NCI-H748 (cell line): ENCODE data around the gene C20orf96.
"Not testable (repeated sequence)": the region's sequence is repeated elsewhere in the genome, so short reads cannot be mapped to it uniquely, and the experiment has no call there.

Experiments
- DNase-seq: peaks from one replicate; lab custom pipeline; 2025; ENCODE audit not compliant: unreplicated experiment; lab: John Stamatoyannopoulos, UW

C20orf96 gene

DNA sequence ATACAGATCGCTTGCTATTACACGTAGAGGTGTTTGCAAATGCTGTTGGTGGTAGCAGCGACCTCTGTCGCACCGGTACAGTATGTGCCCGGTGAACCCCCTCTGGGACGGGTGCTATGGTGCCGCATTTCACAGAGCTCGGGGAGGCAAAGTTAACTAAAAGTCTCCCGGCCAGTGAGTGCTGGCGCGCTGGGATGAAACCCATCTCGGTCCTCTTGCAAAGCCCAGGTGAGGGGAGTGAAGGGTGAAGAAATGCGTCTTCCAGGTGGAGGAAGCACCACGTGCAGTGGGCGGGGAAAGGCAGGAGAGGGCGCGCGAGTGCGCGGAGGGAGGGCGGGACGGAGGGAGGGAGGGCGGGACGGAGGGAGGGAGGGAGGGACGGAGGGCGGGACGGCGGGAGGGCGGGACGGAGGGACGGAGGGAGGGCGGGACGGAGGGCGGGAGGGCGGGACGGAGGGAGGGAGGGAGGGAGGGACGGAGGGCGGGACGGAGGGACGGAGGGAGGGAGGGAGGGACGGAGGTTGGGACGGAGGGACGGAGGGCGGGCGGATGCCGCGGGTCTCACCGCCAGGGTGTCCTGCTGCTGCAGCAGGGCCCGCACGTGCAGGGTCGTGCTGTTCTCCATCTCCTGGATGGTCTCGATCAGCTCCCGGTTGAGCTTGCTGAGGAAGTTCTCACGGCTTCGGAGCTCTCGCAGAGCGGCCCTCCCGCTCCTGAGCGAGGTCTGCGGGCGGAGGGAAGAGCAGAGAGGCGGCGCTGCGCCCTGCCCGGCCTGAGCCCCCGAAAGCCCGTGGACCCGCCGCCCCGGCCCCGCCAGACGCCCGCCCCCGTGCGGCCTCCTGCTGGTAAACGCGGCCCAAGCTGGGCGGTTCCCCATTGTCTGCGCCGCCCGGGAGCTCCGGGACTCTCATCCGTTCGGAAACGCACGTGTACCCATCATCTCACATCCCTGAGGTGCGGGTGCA lies 11.7 kb downstream of the C20orf96 start:
- no peak for DNase-seq

DNA sequence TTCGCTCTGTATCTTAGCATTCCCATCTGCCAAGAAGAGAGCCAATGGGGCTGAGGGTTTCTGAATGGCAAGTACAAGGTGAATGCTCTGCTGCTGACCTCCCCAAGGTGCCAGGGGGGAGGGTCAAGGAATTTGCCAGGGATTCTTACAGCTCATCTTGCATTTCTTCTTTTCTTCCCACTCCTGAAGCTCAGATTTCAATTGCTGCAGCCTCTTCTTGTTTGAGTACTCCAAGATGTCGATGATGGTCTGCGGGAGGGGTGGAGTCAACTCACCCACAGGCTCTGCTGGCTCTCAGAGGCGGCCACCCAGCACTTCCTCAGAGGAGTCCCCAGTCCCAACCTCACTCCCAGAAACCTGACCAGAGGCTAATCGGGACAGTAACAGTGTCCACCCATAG lies 12.4 kb downstream of the C20orf96 start:
- no peak for DNase-seq

DNA sequence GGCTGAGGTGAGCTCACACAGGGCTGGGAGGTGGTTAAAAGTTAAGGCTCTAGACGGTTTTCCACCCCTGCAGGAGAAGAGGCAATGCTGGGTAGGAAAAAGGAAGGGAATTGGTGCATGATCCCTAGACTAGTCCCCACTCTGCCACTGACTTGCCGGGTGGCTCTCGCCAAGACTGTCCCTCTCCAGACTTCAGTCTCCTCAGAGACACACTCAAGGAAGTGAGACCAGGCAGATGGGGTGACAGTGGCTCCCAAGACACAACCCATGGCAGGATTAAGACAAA lies 13.1 kb downstream of the C20orf96 start:
- no peak for DNase-seq

DNA sequence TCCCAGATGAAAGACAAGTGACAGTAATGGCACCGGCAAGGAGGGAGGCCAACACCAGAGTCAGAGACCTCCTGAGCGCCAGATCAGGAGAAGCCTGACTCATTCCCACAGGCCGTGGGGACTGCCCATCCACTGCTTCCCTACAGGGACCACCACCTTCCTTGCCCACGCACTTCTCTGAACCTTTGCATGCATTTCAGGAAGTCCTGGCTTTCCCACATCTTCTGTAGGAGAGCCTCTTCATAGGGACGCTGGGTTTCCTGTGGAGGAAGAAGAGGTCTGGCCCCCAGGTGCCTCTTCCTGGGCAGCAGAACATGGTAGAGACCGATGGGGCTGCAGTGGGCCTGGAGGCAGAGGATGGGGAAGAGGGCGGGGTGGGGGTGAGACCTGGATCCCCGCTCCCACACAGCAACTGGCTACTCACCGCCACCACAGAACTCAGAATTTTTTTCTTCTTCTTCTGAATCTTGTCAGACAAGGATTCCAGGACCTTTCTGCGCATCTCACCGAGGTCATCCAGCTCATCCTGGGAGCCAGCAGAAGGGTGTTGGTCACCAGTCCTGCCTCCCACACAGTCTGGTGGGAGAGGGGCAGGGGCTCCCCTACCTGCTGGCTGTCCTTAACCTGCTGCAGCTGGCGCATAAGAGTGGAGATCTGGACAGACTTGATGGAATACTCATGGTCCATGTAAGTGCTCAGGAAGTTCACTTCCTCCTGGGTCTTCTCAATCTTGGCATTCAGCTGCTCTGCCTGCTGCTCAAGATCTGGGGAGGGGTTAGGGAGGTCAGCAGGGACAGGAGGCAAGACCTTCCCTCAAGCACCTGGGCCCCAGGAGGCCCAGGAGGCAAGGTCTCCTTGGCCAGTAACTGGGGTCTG lies 13.7 kb downstream of the C20orf96 start:
- DNase-seq, result no peak

DNA sequence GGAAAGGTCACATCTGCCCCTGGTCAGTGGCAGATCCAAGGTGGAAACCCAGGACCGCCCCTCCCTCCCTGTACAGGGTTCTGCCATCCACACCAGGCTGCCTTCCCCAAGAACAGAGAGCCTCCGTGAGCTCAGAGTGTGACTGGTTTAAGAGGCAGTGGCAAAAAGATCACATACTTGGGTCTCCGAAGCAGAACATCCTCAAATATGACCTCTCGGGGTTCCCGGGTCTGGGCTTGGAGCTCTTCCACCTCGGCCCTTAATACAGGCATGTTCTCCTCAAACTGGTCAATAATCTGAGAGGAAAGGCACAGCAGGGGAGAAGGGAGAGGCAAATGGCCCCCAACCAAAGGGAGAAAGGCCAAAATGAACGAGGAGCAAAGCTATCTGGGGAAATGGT lies 14.8 kb downstream of the C20orf96 start:
- no peak for DNase-seq

DNA sequence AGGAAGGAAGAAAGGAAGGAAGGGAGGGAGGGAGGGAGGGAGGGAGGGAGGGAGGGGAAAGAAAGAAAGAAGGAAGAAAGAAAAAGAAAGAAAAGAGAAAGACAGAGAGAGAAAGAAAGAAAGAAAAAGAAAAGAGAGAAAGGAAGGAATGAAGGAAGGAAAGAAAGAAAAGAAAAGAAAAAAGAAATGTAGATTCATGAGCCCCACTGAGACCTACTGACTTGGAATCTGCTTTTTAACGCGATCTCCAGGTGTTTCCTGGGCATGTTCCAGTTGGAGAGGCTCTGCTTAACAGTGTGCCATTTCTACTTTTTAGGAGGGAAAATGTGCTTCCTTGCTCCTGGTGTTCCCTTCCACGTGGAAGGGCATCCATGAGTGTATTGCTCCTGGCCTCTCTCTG lies 16.7 kb downstream of the C20orf96 start:
- DNase-seq, result no peak

DNA sequence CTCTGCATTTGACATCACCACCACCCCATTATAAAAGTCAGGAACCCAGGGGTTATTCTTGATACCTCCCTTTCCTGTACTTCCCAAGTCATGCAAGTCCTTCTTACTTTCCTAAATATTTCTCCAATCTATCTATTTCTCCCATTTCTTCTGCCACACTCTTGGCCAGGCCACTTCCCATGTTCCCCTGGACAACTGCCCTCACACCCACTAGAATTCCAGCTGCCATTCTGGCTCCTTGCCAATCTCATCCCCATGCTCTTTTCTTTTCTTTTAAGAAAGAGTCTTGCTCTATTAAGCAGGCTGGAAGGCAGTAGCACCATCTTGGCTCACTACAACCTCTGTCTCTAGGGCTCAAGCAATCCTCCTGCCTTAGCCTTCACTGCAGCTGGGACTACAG lies 17.8 kb downstream of the C20orf96 start:
- no peak for DNase-seq

DNA sequence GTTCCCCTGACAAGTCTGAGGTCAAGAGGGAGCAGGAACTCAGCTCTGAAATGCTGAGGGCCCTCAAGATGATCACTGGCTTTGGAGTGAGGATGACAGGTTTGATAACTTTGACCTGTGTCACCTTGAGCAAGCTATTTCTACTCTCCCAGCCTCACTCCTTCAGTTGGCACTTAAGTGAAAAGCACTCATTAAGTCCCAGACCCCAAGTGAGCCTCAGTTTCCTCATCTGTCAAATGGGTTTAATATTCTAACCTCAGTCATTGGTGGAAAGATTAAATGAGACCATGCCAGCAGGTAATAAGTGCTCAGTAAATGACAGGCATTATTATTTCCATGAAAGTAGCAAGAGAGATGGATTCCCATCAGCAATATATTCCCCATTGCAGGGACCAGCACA lies 19.0 kb downstream of the C20orf96 start:
- no peak for DNase-seq

DNA sequence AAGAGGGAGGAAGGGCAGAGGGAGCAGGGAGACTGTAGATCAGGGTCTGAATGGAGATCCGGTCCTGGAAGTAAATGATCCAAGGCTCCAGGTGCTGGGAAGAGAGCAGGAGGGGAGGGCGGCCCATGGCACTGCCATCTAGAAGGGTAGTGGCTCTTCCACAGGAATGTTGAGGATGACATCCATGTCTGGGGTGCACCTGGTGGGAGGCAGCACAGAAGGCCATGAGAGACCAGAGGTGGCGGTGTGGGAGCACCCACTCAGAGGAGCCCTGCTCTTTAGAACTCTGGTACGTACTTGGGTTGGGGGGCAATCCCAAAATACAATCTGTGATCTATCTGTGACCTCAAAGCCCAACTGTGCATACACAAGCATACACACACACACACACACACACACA lies 19.5 kb downstream of the C20orf96 start:
- no peak for DNase-seq

DNA sequence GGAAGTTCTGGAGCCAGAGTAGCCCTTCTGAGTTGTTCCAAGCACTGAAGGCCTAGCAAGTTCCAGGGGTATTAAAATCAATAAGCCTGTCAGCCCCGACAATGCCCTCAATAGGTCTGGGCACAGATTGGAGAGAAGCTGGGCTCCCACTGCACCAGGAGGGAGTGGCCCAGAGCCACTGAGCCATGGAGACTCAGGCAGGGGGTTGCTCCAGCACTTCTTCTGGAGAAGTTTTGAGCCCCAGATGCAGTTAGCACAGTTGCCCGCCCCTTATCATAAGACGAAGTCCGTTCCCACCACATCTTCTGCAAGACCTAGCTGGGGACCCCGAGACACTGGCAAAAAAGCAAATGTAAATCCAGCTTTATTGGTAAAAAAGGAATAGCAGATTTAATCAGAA lies 20.0 kb downstream of the C20orf96 start:
- DNase-seq, result no peak

DNA sequence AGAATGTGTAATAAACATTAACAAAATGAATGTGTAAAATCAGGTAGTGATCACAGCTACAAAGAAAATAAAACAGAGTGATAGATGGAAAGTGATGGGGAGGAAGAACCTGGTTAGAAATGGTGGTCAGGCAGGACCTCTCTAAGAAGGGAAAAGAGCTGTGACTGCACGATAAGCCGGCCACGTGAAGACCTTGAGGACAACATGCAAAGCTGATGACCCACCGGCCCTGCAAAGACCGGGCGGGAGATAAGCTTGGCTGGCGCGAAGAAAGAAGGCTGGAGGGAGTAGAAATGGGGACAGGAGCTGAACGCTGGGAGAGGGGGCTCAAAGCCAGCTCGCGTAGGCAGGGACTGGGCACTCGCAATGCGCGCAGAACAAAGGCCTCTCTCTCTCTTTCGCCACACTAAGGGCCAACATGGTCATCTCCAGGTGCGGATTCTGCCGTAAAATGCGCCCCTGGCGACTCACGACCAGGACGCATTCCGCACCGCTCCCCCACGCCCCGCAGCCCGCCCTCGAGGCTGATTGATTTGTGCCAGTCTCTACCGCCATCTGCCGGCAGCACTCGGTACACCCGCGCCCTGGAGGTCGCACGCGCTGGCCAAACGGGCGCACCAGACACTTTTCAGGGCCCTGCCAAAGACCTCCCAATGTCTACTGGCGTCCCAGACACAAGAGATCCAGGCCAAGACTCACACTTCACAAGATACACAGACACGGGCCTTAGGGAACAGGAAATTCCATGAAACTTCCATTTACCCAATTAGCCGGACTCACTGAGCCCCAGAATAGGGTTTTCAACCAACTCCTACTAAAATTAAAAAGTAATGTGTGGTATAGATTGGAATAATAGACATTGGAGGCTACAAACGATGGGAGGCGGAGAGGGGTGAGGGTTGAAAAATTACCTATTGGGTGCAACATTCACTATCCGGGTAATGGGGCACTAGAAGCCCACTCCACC lies 23.7 kb downstream of the C20orf96 start:
- peak; percentile 96 for DNase-seq

DNA sequence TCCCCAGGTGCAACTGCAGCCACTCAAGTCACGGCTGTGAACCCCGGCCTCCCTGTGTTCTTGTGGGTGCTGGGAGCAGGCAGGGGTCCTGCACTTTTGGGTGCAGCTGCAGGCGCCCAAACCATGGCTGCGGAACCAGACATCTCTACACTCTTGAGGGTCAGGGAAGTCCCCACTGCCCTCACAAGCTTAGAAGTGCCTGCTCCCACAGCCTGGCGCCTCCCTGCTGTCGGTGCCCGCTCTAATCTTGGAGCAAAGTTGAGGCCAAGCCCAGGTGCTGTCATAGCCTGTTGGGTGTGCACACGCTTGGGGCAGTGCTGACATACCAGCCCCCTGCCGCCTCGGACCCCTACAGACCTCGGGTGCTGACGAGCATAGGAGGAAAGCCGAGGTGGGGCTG lies 26.8 kb downstream of the C20orf96 start:
- DNase-seq, result no peak

DNA sequence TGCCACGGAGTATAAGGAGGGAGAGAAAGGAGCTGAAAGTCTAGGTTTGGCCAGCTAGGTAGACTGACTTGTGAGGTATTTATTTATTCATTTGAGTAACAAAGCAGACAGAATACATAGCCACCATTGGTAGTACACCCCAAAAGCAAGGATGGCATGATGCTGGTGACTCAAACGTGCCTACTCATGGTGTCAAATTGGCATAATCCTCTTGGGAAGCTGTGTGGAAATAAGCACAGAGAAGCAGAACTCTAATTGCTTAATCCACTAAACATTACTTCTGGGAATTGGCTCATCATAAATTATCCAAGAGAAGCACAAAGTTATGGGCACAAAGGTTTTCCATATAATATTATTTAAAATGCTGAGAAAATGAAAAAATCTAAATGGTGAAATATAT lies 30.6 kb downstream of the C20orf96 start:
- no peak for DNase-seq

DNA sequence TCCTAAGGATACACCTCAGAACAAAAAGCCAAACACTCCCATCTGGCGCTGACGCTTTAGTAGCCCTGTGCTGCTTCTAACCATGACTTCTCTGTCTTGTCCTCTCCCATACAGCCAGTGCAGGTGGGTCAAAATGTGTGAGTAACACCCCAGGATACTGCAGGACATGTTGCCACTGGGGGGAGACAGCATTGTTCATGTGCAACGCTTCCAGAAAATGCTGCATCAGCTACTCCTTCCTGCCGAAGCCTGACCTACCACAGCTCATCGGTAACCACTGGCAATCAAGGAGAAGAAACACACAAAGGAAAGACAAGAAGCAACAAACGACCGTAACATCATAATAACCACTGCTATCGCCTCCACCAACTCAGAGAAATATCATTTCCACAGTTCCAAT lies 31.6 kb downstream of the C20orf96 start:
- peak; percentile 32 for DNase-seq

DNA sequence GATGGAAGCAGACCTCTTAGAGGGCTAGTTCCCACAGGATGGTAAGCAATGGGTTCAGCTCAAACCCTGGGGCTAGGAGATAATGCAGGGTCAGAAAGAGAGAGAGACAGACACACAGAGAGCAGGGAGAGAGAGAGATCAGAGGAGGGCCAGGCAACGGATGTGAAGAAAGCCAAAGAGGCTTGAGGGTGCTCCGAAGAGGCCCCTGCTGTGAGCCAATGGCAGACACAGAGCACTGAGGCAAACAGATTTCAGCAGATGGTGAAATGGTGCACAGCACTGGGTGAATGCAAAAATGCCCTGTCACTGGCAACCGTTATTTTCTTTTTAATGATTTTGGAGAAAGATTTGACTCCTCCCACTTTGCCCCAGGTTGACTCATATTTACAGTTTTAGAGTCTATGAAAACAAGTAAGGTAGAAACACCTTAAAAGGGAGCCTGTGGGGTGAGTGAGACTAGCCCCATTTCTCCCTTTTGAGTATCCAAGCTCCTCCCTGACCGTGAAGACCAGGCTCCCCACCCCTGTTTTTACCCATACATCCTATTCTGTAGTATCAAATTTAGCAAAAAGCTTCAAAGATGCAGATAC lies 32.2 kb downstream of the C20orf96 start:
- DNase-seq, result no peak

DNA sequence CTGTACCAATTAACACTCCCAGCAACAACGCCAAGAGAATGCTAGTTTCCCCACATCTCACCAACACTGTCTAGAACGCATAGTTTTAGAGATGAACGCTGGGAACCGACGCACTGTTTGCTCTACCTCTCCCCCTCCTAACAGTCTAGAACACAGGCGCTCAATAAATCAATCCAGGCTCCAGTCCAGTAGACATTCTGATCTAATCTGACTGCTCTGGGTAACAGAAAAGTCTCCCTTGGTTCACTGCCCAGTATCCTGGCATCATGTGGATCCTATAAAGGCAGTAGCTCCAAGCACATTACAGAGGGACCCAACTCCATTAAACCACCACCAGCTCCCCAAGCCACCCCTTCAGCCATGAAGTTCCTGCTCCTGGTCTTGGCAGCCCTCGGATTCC lies 33.1 kb downstream of the C20orf96 start, which contains the start of gene DEFB132:
Gene DEFB132 (plus strand): TSS at position 306 of the 400 bp plus-strand sequence. CDS start 55 bp downstream, at position 361.
- no peak for DNase-seq

DNA sequence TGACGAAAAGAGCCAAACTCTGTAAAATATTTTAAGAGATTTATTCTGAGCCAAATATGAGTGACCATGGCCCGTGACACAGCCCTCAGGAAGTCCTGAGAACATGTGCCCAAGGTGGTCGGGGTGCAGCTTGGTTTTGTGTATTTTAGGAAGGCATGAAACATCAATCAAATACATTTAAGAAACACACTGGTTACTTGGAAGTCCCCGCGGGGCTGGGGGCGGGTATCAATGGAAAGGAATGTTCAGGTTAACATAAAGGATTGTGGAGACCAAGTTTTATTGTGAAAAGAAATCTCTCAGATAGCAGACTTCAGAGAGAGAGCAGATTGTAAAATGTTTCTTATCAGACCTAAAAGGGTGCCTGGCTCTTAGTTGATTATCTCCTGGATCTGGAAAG lies 37.1 kb downstream of the C20orf96 start:
- not testable (repeated sequence) for DNase-seq

DNA sequence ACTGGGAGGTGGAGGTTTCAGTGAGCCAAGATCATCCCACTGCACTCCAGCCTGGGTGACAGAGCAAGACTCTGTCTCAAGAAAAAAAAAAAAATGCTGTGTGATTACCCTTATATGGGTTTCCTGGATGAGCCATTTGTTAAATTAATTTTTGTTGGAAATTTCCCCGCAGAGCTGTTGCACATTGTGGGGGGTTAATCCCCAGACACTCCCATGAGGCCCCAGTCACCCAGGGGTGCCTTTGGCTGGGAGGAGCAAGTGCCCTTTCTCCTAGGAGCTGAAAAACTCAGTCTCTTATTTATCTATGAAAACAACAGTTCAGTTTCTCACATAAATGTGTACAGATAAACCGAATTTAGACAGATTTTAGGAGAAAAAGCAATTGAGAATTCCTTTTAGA lies 37.7 kb downstream of the C20orf96 start:
- no peak for DNase-seq

DNA sequence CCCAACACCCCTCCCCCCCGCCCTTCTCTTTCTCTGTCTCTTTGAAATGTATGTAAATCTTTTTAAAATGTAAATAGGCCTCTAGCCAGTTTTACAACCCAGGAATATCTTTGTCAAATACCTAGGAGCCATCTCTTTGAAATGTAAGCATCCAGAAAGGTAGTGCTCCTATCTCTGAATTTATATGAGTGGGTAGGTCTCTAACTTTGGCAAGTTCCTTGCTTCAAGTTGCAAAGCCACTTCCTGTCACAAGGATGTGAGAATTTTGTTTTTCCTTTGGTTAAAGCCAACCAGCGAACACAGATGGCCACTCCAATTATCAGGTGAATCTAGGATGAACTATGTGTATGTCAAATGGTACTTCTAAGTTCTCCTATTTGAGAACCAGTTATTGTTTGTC lies 39.2 kb downstream of the C20orf96 start:
- no peak for DNase-seq

DNA sequence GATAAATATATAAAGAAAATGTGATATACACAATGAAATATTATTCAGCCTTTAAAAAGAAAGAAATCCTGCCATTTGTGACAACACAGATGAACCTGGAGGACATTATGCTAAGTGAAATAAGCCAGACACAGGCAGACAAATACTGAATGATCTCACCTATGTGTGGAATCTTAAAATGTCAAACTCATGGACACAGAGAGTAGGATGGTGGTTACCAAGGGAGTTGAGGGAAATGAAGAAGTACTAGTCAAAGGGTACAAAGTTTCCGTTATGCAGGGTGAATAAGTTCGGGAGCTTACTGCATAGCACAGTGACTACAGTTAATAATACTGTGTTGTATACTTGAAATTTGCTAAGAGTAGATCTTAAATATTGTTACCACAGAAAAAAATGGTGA lies 47.6 kb downstream of the C20orf96 start:
- DNase-seq, result no peak

DNA sequence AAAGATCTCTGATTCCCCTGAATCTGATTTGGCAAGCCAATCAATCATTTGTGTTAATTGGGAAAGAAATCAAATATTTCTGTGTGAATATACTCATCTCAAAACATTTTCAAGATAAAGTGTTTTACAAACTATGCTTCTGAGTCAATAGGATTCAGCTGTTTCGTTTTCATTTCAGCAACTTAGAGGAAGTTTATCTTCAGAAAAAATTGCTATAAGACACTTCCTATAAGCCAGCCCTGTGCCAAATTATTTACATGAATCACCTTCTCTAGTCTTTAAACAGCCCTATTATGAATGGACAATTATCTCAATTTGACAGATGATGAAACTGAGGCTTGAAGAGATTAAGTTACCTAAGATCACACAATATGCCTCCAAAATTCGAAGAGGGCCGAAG lies 52.6 kb downstream of the C20orf96 start:
- DNase-seq, result no peak
